Heart left ventricle (tissue), 16 donors: ENCODE data around the gene PTPN7. TPM values are rescaled to one million over a fixed set of nuclear protein-coding genes. Genes with fewer than 3 reads are reported as not detected.
A peak's percentile ranks its signal among the peaks of the same experiment; 100 is the strongest.

Source experiments
- ATAC-seq, 4 donors: fragments of 200-7000 bp; cut with Tn5 transposase; one replicate each; pipeline ENCODE4 v1.9.1; 2020 to 2022; ENCODE audit warnings: moderate library complexity in 4 of 4, mild to moderate bottlenecking in 3 of 4, moderate number of reproducible peaks in 1 of 4
- DNase-seq, 5 donors: peaks; one replicate each; pipeline ENCODE4 v3.0.0-alpha.2; 2020
- H3K27ac ChIP-seq, 12 donors: fragments of 200-600 bp; sonication (generic) in 4 of 12; one replicate each; pipeline versions ENCODE4 v1.5.0 to v1.8.0; 2016 to 2022; ENCODE audit warnings: mild to moderate bottlenecking in 2 of 12
- H3K27me3 ChIP-seq, 9 donors: fragments of 200-600 bp; sonication (generic) in 2 of 9; one replicate each; pipeline versions ENCODE4 v1.5.1 to v1.8.0; 2016 to 2022; ENCODE audit warnings: mild to moderate bottlenecking in 3 of 9
- H3K36me3 ChIP-seq, 9 donors: fragments of 200-600 bp; sonication (generic) in 2 of 9; one replicate each; pipeline versions ENCODE4 v1.5.0 to v1.8.0; 2018 to 2022; ENCODE audit warnings: mild to moderate bottlenecking in 2 of 9
- H3K4me1 ChIP-seq, 12 donors: fragments of 200-600 bp; sonication (generic) in 4 of 12; one replicate each; pipeline versions ENCODE4 v1.5.0 to v1.8.0; 2016 to 2022; ENCODE audit warnings: mild to moderate bottlenecking in 3 of 12
- H3K4me3 ChIP-seq, 12 donors: fragments of 200-600 bp; sonication (generic) in 4 of 12; one replicate each; pipeline versions ENCODE4 v1.5.0 to v1.8.0; 2017 to 2022; ENCODE audit warnings: mild to moderate bottlenecking in 9 of 12, moderate library complexity in 4 of 12
- H3K9me3 ChIP-seq, 12 donors: fragments of 200-600 bp; sonication (generic) in 4 of 12; one replicate each; pipeline versions ENCODE4 v1.5.0 to v1.8.0; 2016 to 2022; ENCODE audit warnings: mild to moderate bottlenecking in 1 of 12
- POLR2A ChIP-seq, 2 donors: fragments of 450-650 bp; IDR thresholded peaks; one replicate each; pipeline ENCODE4 v1.6.1; 2017; ENCODE audit warnings: antibody characterized with exemption in 2 of 2, mild to moderate bottlenecking in 2 of 2, moderate library complexity in 2 of 2
- WGBS, 4 donors: extraction: QIAGEN DNeasy Blood & Tissue Kit in 2 of 4; methylation state at CpG; one replicate each; pipeline versions ENCODE4 v1.1.5 to v1.1.7; 2013 to 2018; 5-methylcytosine and 5-hydroxymethylcytosine counted together
- intact Hi-C, 10 donors: fragments of 100-400 bp; cut with DNase I; formaldehyde crosslinking; loops; one replicate each; pipeline versions ENCODE4 v1.11.1 to v1.14.2; 2022
- polyA plus RNA-seq, 2 donors: library from polyadenylated mRNA; stranded (reverse); fragments of 200-250 nt; gene quantifications; one replicate each; pipeline ENCODE4 v1.2.3, GENCODE V29; 2013
- total RNA-seq, 9 donors: library from RNA; depleted of rRNA in 2 of 9; stranded (reverse); fragments of >200 nt in 2 of 9; fragmentation: NEBNext Ultra II Directional in 3 of 9; extraction: Animal tissue kit (Norgen Biotek cat#: 25700) in 3 of 9; gene quantifications; one replicate each; pipeline versions ENCODE4 v1.1.0 to v1.2.4, GENCODE V29; 2016 to 2023
- TF ChIP-seq, protein P1 (sequence below), 12 donors: fragments of 200-600 bp; sonication (generic) in 4 of 12; IDR thresholded peaks; one replicate each; pipeline versions ENCODE4 v1.5.0 to v1.8.0; 2018 to 2022; ENCODE audit warnings: antibody characterized with exemption in 12 of 12, mild to moderate bottlenecking in 5 of 12
- donor health status: ischemic (EF 13 %, LVEDD 7.1; RV severe dilation, severe dysfunction).
- donor health status: healthy with polysubstance abuse.
- donor health status: DM: no; HTN: yes; CAD: no.
- donor health status: DM: no; HTN: no; CAD: no.
- donor health status: ischemic (EF 25% LVEDD 6.9; RV normal size, moderate dysfunction).
- donor health status: ischemic (EF 25% LVEDD 5.7; RV mildly dilated, moderate dysfunction).
- donor health status: healthy.
- donor health status: DM: yes; HTN: yes; CAD: no.
- donor health status: ischemic (EF 35%, LVEDD 5.7; RV mildly dilated, moderate dysfunction).
- donor health status: nonischemic (EF 11% LVEDD 7.7; RV severe dilation, severe dysfunction).
- donor health status: DM: yes; HTN: yes; CAD: no.
- donor health status: PGD.
- donor health status: ischemic (EF 29% LVEDD 5.4; RV normal size, mild dysfunction).
- donor health status: nonischemic (EF 23%, LVEDD 6.1; RV moderate dilation, normal function).

PTPN7 gene
- total and polyA plus RNA-seq, 11 donors = 0.19 to 10.3 (median 0.55) TPM; not detected in 1

DNA sequence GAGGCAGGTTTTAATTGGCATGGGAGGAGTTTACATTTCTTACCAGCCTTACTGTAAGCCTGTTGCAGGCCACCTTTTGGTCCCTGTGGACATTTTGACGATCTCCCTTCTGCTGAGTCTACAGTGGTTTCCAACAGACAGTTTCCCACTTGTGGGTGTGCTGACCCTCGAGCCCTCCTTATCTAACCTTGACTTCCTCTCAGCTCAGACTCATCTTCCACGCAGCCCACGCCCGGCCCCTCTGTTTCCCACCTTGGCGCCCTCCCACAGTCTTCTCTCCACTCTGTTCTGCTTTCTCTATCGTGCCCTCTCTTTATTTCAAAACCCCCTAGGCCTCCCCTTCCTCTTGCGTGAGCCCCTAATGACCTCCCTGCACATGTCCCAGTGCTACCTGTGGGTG lies 9.8 kb downstream of the PTPN7 start:
- WGBS, 4 donors = 85 to 91% (median 87%) methylated on average over 8 of the region's 8 CpGs
- no peak overlapping the region for H3K4me3 ChIP-seq
- peaks cover 0 to 19% (median 5%) of the 10 kb centered on the region in 12 donors for H3K4me1 ChIP-seq
- H3K27me3 ChIP-seq = no peaks in the 10 kb centered on the region
- intact Hi-C loops = no loop called here
- ATAC-seq = no peak
- peaks cover 0 to 39% (median 0%) of the 10 kb centered on the region in 9 donors for H3K36me3 ChIP-seq
- DNase-seq = peak in 1 of 5 donors; percentile 11
- TF ChIP-seq, protein P1, sequence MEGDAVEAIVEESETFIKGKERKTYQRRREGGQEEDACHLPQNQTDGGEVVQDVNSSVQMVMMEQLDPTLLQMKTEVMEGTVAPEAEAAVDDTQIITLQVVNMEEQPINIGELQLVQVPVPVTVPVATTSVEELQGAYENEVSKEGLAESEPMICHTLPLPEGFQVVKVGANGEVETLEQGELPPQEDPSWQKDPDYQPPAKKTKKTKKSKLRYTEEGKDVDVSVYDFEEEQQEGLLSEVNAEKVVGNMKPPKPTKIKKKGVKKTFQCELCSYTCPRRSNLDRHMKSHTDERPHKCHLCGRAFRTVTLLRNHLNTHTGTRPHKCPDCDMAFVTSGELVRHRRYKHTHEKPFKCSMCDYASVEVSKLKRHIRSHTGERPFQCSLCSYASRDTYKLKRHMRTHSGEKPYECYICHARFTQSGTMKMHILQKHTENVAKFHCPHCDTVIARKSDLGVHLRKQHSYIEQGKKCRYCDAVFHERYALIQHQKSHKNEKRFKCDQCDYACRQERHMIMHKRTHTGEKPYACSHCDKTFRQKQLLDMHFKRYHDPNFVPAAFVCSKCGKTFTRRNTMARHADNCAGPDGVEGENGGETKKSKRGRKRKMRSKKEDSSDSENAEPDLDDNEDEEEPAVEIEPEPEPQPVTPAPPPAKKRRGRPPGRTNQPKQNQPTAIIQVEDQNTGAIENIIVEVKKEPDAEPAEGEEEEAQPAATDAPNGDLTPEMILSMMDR (IDR thresholded peaks at IDR 0.05) = no peak
- no peak for TF ChIP-seq POLR2A (IDR thresholded peaks at IDR 0.05)
- no peak overlapping the region for H3K27ac ChIP-seq
- H3K9me3 ChIP-seq = no peaks in the 10 kb centered on the region

DNA sequence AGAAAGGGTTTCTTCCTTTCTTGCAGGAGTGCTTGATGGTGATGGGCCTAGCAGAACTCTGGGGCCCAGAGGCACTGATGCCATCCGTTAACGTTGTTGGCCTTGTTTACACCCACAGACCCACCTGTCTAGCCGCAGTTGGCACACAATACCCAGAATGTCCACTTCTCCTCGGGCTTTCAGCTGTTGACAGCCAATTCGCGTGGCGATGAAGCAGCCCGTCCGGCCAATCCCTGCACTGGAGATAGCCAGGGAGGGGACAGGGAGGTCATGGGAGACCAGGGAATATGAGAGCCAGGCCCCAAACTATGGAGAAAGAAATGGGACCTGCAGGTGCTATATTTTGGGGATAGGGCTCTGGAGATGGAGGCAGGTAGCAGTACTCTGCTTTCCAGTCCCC lies 10.2 kb downstream of the PTPN7 start:
- peaks cover 0 to 39% (median 0%) of the 10 kb centered on the region in 9 donors for H3K36me3 ChIP-seq
- ATAC-seq (no peak), DNase-seq (peak in 1 of 5 donors; percentile 7)
- intact Hi-C loops = no loop called here
- H3K4me1 ChIP-seq = peaks cover 0 to 19% (median 5%) of the 10 kb centered on the region in 12 donors
- WGBS, 4 donors = 83 to 92% (median 90%) methylated on average over 5 to 9 of the region's 9 CpGs
- no peak overlapping the region for H3K4me3 ChIP-seq
- no peak for TF ChIP-seq POLR2A (IDR thresholded peaks at IDR 0.05)
- TF ChIP-seq, protein P1 (IDR thresholded peaks at IDR 0.05) = no peak
- no peaks in the 10 kb centered on the region for H3K27me3 ChIP-seq
- H3K9me3 ChIP-seq = no peaks in the 10 kb centered on the region
- H3K27ac ChIP-seq = no peak overlapping the region

DNA sequence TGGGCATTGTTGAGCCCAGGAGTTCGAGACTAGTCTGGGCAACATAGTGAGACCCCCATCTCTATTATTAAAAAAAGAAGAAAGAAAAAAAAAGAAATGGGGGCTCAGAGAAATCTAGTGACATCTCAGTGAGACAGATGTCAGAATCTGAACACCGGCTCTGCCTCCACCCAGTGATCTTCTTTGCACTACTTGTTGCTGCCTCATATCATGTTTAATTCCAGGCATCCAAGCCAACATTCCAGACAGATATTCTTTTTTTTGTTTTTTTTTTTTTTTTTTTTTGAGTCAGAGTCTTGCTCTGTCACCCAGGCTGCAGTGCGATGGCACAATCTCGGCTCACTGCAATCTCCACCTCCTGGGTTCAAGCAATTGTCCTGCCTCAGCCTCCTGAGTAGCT lies 10.8 kb downstream of the PTPN7 start:
- no peak overlapping the region for H3K27ac ChIP-seq
- no peaks in the 10 kb centered on the region for H3K27me3 ChIP-seq
- no peak overlapping the region for H3K4me3 ChIP-seq
- ATAC-seq = no peak
- intact Hi-C loops = no loop called here
- no peak for DNase-seq
- WGBS, 4 donors = 90 to 96% (median 93%) methylated on average over 4 of the region's 4 CpGs
- H3K36me3 ChIP-seq = peaks cover 0 to 39% (median 0%) of the 10 kb centered on the region in 9 donors
- H3K9me3 ChIP-seq = no peaks in the 10 kb centered on the region
- TF ChIP-seq, protein P1 (IDR thresholded peaks at IDR 0.05) = no peak
- TF ChIP-seq POLR2A (IDR thresholded peaks at IDR 0.05) = no peak
- H3K4me1 ChIP-seq = peaks cover 0 to 15% (median 4%) of the 10 kb centered on the region in 12 donors

DNA sequence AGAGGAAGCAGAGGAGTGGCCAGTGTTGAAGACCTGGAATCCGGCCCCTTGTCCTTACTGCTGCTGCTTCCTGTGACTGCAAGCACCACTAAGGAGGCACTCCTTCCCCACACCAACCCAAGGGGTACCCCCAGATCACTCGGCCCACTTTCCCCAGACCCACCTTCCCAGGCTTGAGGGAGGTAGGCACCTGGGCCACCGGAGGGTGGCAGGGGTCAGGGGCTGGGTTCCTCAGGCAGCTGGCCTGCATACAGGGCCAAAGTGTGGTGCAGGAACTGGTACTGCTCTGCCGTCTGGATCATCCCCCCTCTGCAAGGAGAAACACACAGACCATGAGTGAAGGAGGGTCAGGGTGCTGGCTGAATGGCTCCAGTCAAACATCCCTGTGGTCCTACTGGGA lies 12.0 kb downstream of the PTPN7 start:
- DNase-seq (peak in 1 of 5 donors; percentile 11), ATAC-seq (no peak)
- H3K36me3 ChIP-seq = peaks cover 0 to 34% (median 0%) of the 10 kb centered on the region in 9 donors
- WGBS, 4 donors = 78 to 85% (median 82%) methylated on average over 4 of the region's 4 CpGs
- intact Hi-C loops = no loop called here
- no peak overlapping the region for H3K4me3 ChIP-seq
- peaks cover 0 to 12% (median 5%) of the 10 kb centered on the region in 12 donors for H3K4me1 ChIP-seq
- no peak overlapping the region for H3K27ac ChIP-seq
- H3K27me3 ChIP-seq = no peaks in the 10 kb centered on the region
- no peaks in the 10 kb centered on the region for H3K9me3 ChIP-seq
- TF ChIP-seq, protein P1 (IDR thresholded peaks at IDR 0.05) = no peak
- TF ChIP-seq POLR2A (IDR thresholded peaks at IDR 0.05) = no peak
